Fibroblast of lung (primary cell): ENCODE results near the gene FLOT1.

Experiments
- CTCF ChIP-seq, 2 donors: IDR thresholded peaks in 1 of 2; conservative IDR thresholded peaks in 1 of 2; 1 replicate in 1 of 2; 2 replicates in 1 of 2; pipeline ENCODE4 v1.5.1; 2011 to 2012; ENCODE audit warnings: low read length in 2 of 2, control low read depth in 1 of 2, inconsistent platforms in 1 of 2, low read depth in 1 of 2, mild to moderate bottlenecking in 1 of 2
- EZH2 ChIP-seq: IDR thresholded peaks from 2 replicates; pipeline ENCODE4 v1.5.1; 2012; ENCODE audit warnings: low read length, control low read depth, mild to moderate bottlenecking; ENCODE audit errors: missing control alignments

GRCh38 chr6:30700340-30700739 is 42.1 kb downstream of the FLOT1 start:
- TF ChIP-seq CTCF (conservative IDR thresholded peaks at IDR 0.05 in 1 of 2, IDR thresholded peaks at IDR 0.05 in 1 of 2; ENCODE audit: low read depth in 1 of 2, low read length in 2 of 2) = no peak
- TF ChIP-seq EZH2 = no peak
